Measurements from ENCODE around the gene DYRK3.

DNA sequence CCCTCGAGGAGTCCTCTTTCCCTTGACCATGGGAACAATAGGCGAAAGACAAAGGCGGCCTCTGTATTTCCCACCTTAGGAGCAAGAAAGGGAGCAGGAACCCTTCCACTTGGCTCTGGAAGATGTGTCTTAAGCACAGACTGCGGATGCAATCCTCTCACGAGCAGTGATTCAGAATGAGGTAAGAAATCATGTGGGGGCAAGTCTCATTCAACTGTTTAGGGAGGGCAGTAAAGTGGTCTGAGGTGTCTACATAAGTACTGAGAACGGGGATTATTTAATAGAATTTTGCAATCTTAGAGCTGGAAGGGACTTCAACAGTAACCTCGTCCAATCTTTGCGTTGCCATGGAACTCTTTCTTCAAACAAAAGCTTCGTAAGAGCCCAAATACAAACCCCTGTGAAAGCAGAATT, 1.6 kb upstream of the DYRK3 start:
- TF ChIP-seq, protein P1, sequence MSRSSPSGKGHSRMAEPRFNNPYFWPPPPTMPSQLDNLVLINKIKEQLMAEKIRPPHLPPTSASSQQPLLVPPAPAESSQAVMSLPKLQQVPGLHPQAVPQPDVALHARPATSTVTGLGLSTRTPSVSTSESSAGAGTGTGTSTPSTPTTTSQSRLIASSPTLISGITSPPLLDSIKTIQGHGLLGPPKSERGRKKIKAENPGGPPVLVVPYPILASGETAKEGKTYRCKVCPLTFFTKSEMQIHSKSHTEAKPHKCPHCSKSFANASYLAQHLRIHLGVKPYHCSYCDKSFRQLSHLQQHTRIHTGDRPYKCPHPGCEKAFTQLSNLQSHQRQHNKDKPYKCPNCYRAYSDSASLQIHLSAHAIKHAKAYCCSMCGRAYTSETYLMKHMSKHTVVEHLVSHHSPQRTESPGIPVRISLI (tag by site-specific recombination; IDR thresholded peaks at IDR 0.05): no peak
- TF ChIP-seq CTCF (tag by site-specific recombination; IDR thresholded peaks at IDR 0.05): no peak
- TF ChIP-seq ZNF114 (tag by site-specific recombination; IDR thresholded peaks at IDR 0.05): no peak
- TF ChIP-seq ZBTB1 (tag by site-specific recombination; IDR thresholded peaks at IDR 0.05): no peak
- TF ChIP-seq ZNF223 (tag by site-specific recombination; IDR thresholded peaks at IDR 0.05): no peak
- TF ChIP-seq TRIM28 (IDR thresholded peaks at IDR 0.05; ENCODE audit: borderline replicate concordance, low read length): no peak
- TF ChIP-seq MYNN (tag by site-specific recombination; IDR thresholded peaks at IDR 0.05; ENCODE audit: borderline replicate concordance): no peak
- no peak for TF ChIP-seq ZFP3 (tag by site-specific recombination; IDR thresholded peaks at IDR 0.05; ENCODE audit: low read depth)
- no peak for TF ChIP-seq REST (tag by site-specific recombination; IDR thresholded peaks at IDR 0.05)
- TF ChIP-seq ZNF155 (tag by site-specific recombination; IDR thresholded peaks at IDR 0.05): no peak
